K562 (cell line): ENCODE measurements around the gene PCCA. TPM values are rescaled to one million over a fixed set of nuclear protein-coding genes. Genes with fewer than 3 reads are reported as not detected.

Experiments used
- ATAC-seq: fragments of 200-7000 bp; cut with Tn5 transposase; 3 replicates; pipeline ENCODE4 v1.9.1; 2020; ENCODE audit warnings: moderate library complexity
- BruUV-seq: library from RNA; stranded (reverse); fragments of 400-500 nt; replicated peaks from 2 replicates; lab custom pipeline; 2021; lab: Mats Ljungman, UMichigan
- CTCF ChIA-PET: fragments of 300-600 bp; formaldehyde crosslinking; extraction: SDS; loops from one replicate; lab custom pipeline; 2021; ENCODE audit warnings: low intra/inter-chr PET ratio; lab: Yijun Ruan, JAX
- POLR2A ChIA-PET: fragments of 300-600, 350-650 bp; sonication (Branson Sonifier 250); formaldehyde crosslinking; extraction: SDS; loops from one replicate; lab custom pipeline; 2021; ENCODE audit warnings: antibody characterized with exemption, inconsistent platforms; lab: Yijun Ruan, JAX
- DNase-seq, 4 experiments: peaks; one replicate each; pipeline versions ENCODE4 v3.0.0 to v3.0.0-alpha.2; 2011 to 2018; ENCODE audit warnings: low spot score in 3 of 4, mixed read lengths in 3 of 4; ENCODE audit errors: extremely low read depth in 1 of 4
- FAIRE-seq: peaks from 2 replicates; lab custom pipeline; 2011; peaks lifted over from hg19 to GRCh38; lab: Jason Lieb, UNC
- H2AFZ ChIP-seq: 2 replicates; pipeline ENCODE4 v1.6.0; 2011; ENCODE audit warnings: low read depth, low read length, control low read depth, inconsistent platforms
- H3K27ac ChIP-seq: fragments of 200-600 bp; 3 replicates; pipeline ENCODE4 v1.8.0; 2011; ENCODE audit warnings: low read depth, mild to moderate bottlenecking, control low read depth, inconsistent platforms, low read length, moderate library complexity, mixed read lengths; ENCODE audit errors: extremely low read depth
- H3K27me3 ChIP-seq, 2 experiments: fragments of 300-600 bp in 1 of 2; 2 replicates in 1 of 2; 3 replicates in 1 of 2; pipeline versions ENCODE4 v1.6.0 to v1.8.0; 2011; ENCODE audit warnings: inconsistent platforms in 2 of 2, low read length in 2 of 2, mild to moderate bottlenecking in 1 of 2, mixed read lengths in 1 of 2, moderate library complexity in 1 of 2; ENCODE audit not compliant: control insufficient read depth in 2 of 2, insufficient read depth in 2 of 2
- H3K36me3 ChIP-seq: fragments of 300-600 bp; 3 replicates; pipeline ENCODE4 v1.8.0; 2011; ENCODE audit warnings: mild to moderate bottlenecking, low read length, inconsistent platforms; ENCODE audit not compliant: control insufficient read depth, insufficient read depth
- H3K4me1 ChIP-seq, 2 experiments: fragments of 200-600 bp in 1 of 2; replicated peaks in 1 of 2; 2 replicates in 1 of 2; 3 replicates in 1 of 2; pipeline versions ENCODE4 v1.5.1 to v1.8.0; 2011; ENCODE audit warnings: inconsistent platforms in 2 of 2, low read length in 2 of 2, mild to moderate bottlenecking in 1 of 2, mixed read lengths in 1 of 2, moderate library complexity in 1 of 2; ENCODE audit not compliant: control insufficient read depth in 2 of 2, insufficient read depth in 2 of 2
- H3K4me2 ChIP-seq: 2 replicates; pipeline ENCODE4 v1.6.1; 2011; ENCODE audit warnings: low read length, control low read depth, inconsistent platforms, mixed read lengths; ENCODE audit not compliant: insufficient read depth
- H3K4me3 ChIP-seq: fragments of 200-600 bp; sonication (generic), shearing (Covaris generic); 2 replicates; pipeline ENCODE4 v1.5.1; 2016; ENCODE audit warnings: control low read depth, inconsistent platforms
- H3K79me2 ChIP-seq: fragments of 200-600 bp; 3 replicates; pipeline ENCODE4 v1.8.0; 2011; ENCODE audit warnings: low read length, inconsistent platforms; ENCODE audit not compliant: control insufficient read depth, insufficient read depth
- H3K9ac ChIP-seq, 2 experiments: 2 replicates each; pipeline versions ENCODE4 v1.6.0 to v1.6.1; 2011; ENCODE audit warnings: low read depth in 2 of 2, low read length in 2 of 2, control low read depth in 1 of 2, inconsistent platforms in 1 of 2, mild to moderate bottlenecking in 1 of 2, mixed read lengths in 1 of 2; ENCODE audit not compliant: insufficient read depth in 1 of 2
- H3K9me1 ChIP-seq: one replicate; pipeline ENCODE4 v1.6.0; 2011; ENCODE audit warnings: inconsistent platforms, mild to moderate bottlenecking, low read length, moderate library complexity; ENCODE audit not compliant: control insufficient read depth, insufficient read depth
- H3K9me3 ChIP-seq: replicated peaks from 2 replicates; pipeline ENCODE4 v1.5.1; 2011; ENCODE audit warnings: low read depth, low read length, inconsistent platforms; ENCODE audit not compliant: control insufficient read depth, insufficient read depth
- H4K20me1 ChIP-seq: replicated peaks from 2 replicates; pipeline ENCODE4 v1.6.1; 2011; ENCODE audit warnings: low read length, inconsistent platforms, mixed read lengths; ENCODE audit not compliant: control insufficient read depth, insufficient read depth
- ATF1 ChIP-seq, 2 experiments: fragments of 450-650 bp in 1 of 2; IDR thresholded peaks; 2 replicates each; pipeline ENCODE4 v1.6.1; 2016; ENCODE audit warnings: missing compliant biosample characterization in 1 of 2, missing genetic modification characterization in 1 of 2
- MTF1 ChIP-seq: fragments of 250-450 bp; sonication (Bioruptor Pico); IDR thresholded peaks from 2 replicates; pipeline ENCODE4 v1.9.0; 2021; ENCODE audit warnings: moderate library complexity, mild to moderate bottlenecking, inconsistent platforms, borderline replicate concordance
- POLR2G ChIP-seq: fragments of 200-400 bp; formaldehyde crosslinking; IDR thresholded peaks from 2 replicates; pipeline ENCODE4 v1.6.1; 2017; ENCODE audit warnings: low read depth, mild to moderate bottlenecking, antibody characterized with exemption, low read length, moderate library complexity
- ZKSCAN8 ChIP-seq: fragments of 200-800 bp; sonication (Bioruptor generic); IDR thresholded peaks from 2 replicates; pipeline ENCODE4 v1.6.1; 2016; ENCODE audit warnings: missing genetic modification characterization, missing compliant biosample characterization
- ZNF830 ChIP-seq: fragments of 250-450 bp; sonication (Bioruptor Pico); IDR thresholded peaks from 2 replicates; pipeline ENCODE4 v1.5.0; 2021; ENCODE audit warnings: mild to moderate bottlenecking
- WGBS: fragments of 100-300 bp; shearing (Covaris generic); methylation state at CpG from one replicate; pipeline ENCODE4 v1.1.6; 2016; ENCODE audit warnings: low coverage, mixed read lengths; ENCODE audit not compliant: insufficient coverage; ENCODE audit errors: missing lambda C conversion rate; 5-methylcytosine and 5-hydroxymethylcytosine counted together
- in situ Hi-C: fragments of 300-500 bp; cut with MboI; formaldehyde crosslinking; loops from 4 replicates; pipeline ENCODE4 v1.15.0; 2018; ENCODE audit warnings: inconsistent platforms, mixed read lengths
- intact Hi-C: fragments of 100-400 bp; cut with micrococcal nuclease; formaldehyde crosslinking; loops from 2 replicates; pipeline ENCODE4 v1.14.2; 2022
- polyA plus RNA-seq, 8 experiments: library from polyadenylated mRNA; depleted of rRNA in 4 of 8; stranded (reverse) in 5 of 8; unstranded in 3 of 8; fragments of >200 nt; fragmentation: Nextera tagmentation in 2 of 8; fragmentation: Illumina TruSeq in 1 of 8; extraction: Ambion mirVana in 2 of 8; extraction: Trizol in 1 of 8; gene quantifications; 2 replicates each; pipeline versions ENCODE4 v1.2.1 to v1.2.3, GENCODE V29; 2011 to 2014; ENCODE audit warnings: inconsistent platforms in 1 of 8, missing spikeins in 1 of 8
- total RNA-seq, 7 experiments: library from RNA; depleted of rRNA in 6 of 7; stranded (reverse); fragments of >200 nt in 6 of 7; fragmentation: Illumina TruSeq in 2 of 7; extraction: Trizol in 2 of 7; gene quantifications; 2 replicates each; pipeline versions ENCODE4 v1.2.1 to v1.2.3, GENCODE V29; 2011 to 2021; ENCODE audit warnings: low replicate concordance in 1 of 7
- TF ChIP-seq, protein P1 (sequence below): sonication (generic); formaldehyde crosslinking; IDR thresholded peaks from 2 replicates; pipeline ENCODE4 v1.8.0; 2023; ENCODE audit warnings: mild to moderate bottlenecking, missing genetic modification reagents
- TF ChIP-seq, protein P2 (sequence below): sonication (generic); formaldehyde crosslinking; IDR thresholded peaks from 2 replicates; pipeline ENCODE4 v1.8.0; 2023; ENCODE audit warnings: missing genetic modification reagents, mild to moderate bottlenecking, borderline replicate concordance
- TF ChIP-seq, protein P3 (sequence below): fragments of 450-650 bp; IDR thresholded peaks from 2 replicates; pipeline ENCODE4 v1.6.1; 2016; ENCODE audit warnings: mild to moderate bottlenecking
- TF ChIP-seq, protein P4 (sequence below): fragments of 200-800 bp; sonication (Bioruptor generic); IDR thresholded peaks from 2 replicates; pipeline ENCODE4 v1.6.1; 2017; ENCODE audit warnings: missing genetic modification characterization, missing compliant biosample characterization

Gene PCCA
- total and polyA plus RNA-seq, 9 of the 15 experiments (the other 6 are each of a cell fraction or from before 2014, with no cell fraction given) = 5.2 to 14.1 (median 9.7) TPM

DNA sequence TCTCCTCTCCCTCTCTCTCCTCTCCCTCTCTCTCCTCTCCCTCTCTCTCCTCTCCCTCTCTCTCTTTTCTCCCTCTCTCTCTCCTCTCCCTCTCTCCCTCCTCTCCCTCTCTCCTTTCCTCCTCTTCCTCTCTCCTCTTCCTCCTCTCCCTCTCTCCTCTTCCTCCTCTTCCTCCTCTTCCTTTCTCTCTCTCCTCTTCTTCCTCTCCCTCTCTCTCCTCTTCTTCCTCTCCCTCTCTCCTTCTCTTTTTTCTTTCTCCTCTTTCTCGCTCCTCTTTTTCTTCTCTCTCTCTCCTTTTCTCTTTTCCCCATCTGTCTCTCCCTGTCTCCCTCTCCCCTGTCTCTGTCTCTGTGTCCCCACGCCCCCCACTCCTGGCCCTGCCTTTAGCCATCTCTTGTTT, 363.0 kb downstream of the PCCA start:
- Histone ChIP-seq H3K9ac (no peak overlapping the region), H3K4me1 (no peaks in the 10 kb centered on the region), H3K4me2 (no peak overlapping the region), H3K9me3 (no peaks in the 10 kb centered on the region), H3K9me1 (no peaks in the 10 kb centered on the region), H3K36me3 (no peaks in the 10 kb centered on the region), H3K27me3 (no peaks in the 10 kb centered on the region), H2AFZ (no peak overlapping the region), H3K79me2 (no peaks in the 10 kb centered on the region), H3K4me3 (no peak overlapping the region), H3K27ac (no peak overlapping the region), H4K20me1 (no peaks in the 10 kb centered on the region)
- DNase-seq (no peak), FAIRE-seq (no peak), ATAC-seq (no peak)
- ChIA-PET POLR2A (no interaction called here), CTCF (no interaction called here)
- in situ Hi-C loops = no loop called here
- intact Hi-C loops = no loop called here
- BruUV-seq = no TSS peak
- WGBS = 0% methylated on average over 1 of the region's 2 CpGs
- TF ChIP-seq POLR2G (no peak), ATF1 (CRISPR knock-in tag; IDR thresholded peaks at IDR 0.05) (no peak), ATF1 (tag; IDR thresholded peaks at IDR 0.05) (no peak), ZNF830 (no peak), ZKSCAN8 (CRISPR knock-in tag) (no peak), MTF1 (no peak)
- TF ChIP-seq, protein P1, sequence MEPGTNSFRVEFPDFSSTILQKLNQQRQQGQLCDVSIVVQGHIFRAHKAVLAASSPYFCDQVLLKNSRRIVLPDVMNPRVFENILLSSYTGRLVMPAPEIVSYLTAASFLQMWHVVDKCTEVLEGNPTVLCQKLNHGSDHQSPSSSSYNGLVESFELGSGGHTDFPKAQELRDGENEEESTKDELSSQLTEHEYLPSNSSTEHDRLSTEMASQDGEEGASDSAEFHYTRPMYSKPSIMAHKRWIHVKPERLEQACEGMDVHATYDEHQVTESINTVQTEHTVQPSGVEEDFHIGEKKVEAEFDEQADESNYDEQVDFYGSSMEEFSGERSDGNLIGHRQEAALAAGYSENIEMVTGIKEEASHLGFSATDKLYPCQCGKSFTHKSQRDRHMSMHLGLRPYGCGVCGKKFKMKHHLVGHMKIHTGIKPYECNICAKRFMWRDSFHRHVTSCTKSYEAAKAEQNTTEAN (CRISPR knock-in tag) = no peak
- TF ChIP-seq, protein P2, sequence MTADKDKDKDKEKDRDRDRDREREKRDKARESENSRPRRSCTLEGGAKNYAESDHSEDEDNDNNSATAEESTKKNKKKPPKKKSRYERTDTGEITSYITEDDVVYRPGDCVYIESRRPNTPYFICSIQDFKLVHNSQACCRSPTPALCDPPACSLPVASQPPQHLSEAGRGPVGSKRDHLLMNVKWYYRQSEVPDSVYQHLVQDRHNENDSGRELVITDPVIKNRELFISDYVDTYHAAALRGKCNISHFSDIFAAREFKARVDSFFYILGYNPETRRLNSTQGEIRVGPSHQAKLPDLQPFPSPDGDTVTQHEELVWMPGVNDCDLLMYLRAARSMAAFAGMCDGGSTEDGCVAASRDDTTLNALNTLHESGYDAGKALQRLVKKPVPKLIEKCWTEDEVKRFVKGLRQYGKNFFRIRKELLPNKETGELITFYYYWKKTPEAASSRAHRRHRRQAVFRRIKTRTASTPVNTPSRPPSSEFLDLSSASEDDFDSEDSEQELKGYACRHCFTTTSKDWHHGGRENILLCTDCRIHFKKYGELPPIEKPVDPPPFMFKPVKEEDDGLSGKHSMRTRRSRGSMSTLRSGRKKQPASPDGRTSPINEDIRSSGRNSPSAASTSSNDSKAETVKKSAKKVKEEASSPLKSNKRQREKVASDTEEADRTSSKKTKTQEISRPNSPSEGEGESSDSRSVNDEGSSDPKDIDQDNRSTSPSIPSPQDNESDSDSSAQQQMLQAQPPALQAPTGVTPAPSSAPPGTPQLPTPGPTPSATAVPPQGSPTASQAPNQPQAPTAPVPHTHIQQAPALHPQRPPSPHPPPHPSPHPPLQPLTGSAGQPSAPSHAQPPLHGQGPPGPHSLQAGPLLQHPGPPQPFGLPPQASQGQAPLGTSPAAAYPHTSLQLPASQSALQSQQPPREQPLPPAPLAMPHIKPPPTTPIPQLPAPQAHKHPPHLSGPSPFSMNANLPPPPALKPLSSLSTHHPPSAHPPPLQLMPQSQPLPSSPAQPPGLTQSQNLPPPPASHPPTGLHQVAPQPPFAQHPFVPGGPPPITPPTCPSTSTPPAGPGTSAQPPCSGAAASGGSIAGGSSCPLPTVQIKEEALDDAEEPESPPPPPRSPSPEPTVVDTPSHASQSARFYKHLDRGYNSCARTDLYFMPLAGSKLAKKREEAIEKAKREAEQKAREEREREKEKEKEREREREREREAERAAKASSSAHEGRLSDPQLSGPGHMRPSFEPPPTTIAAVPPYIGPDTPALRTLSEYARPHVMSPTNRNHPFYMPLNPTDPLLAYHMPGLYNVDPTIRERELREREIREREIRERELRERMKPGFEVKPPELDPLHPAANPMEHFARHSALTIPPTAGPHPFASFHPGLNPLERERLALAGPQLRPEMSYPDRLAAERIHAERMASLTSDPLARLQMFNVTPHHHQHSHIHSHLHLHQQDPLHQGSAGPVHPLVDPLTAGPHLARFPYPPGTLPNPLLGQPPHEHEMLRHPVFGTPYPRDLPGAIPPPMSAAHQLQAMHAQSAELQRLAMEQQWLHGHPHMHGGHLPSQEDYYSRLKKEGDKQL = no peak
- TF ChIP-seq, protein P3, sequence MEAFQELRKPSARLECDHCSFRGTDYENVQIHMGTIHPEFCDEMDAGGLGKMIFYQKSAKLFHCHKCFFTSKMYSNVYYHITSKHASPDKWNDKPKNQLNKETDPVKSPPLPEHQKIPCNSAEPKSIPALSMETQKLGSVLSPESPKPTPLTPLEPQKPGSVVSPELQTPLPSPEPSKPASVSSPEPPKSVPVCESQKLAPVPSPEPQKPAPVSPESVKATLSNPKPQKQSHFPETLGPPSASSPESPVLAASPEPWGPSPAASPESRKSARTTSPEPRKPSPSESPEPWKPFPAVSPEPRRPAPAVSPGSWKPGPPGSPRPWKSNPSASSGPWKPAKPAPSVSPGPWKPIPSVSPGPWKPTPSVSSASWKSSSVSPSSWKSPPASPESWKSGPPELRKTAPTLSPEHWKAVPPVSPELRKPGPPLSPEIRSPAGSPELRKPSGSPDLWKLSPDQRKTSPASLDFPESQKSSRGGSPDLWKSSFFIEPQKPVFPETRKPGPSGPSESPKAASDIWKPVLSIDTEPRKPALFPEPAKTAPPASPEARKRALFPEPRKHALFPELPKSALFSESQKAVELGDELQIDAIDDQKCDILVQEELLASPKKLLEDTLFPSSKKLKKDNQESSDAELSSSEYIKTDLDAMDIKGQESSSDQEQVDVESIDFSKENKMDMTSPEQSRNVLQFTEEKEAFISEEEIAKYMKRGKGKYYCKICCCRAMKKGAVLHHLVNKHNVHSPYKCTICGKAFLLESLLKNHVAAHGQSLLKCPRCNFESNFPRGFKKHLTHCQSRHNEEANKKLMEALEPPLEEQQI = no peak
- TF ChIP-seq, protein P4, sequence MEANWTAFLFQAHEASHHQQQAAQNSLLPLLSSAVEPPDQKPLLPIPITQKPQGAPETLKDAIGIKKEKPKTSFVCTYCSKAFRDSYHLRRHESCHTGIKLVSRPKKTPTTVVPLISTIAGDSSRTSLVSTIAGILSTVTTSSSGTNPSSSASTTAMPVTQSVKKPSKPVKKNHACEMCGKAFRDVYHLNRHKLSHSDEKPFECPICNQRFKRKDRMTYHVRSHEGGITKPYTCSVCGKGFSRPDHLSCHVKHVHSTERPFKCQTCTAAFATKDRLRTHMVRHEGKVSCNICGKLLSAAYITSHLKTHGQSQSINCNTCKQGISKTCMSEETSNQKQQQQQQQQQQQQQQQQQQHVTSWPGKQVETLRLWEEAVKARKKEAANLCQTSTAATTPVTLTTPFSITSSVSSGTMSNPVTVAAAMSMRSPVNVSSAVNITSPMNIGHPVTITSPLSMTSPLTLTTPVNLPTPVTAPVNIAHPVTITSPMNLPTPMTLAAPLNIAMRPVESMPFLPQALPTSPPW (CRISPR knock-in tag) = no peak
